Erythroblast (primary cell): ENCODE results near the gene KLF7.

Experiments
- GATA1 ChIP-seq: IDR thresholded peaks from 2 replicates; pipeline ENCODE4 v1.6.1; 2011; ENCODE audit warnings: low read depth, mild to moderate bottlenecking, control low read depth, low read length, moderate library complexity
- POLR2A ChIP-seq: IDR thresholded peaks from 2 replicates; pipeline ENCODE4 v1.6.1; 2011; ENCODE audit warnings: mild to moderate bottlenecking, low read length

GRCh38 chr2:207214446-207214845 lies 48.7 kb upstream of the KLF7 start:
- no peak for TF ChIP-seq POLR2A
- TF ChIP-seq GATA1 = no peak
